SK-N-SH treated with all-trans-retinoic acid at 6 μM for 48 hours (cell line): ENCODE results near the gene CLINT1.

ENCODE experiments used
- ATAC-seq: fragments of 200-7000 bp; cut with Tn5 transposase; 3 replicates; pipeline ENCODE4 v1.9.1; 2020; ENCODE audit warnings: mild to moderate bottlenecking, moderate library complexity
- CREB5 ChIP-seq: fragments of 250-450 bp; sonication (Bioruptor Pico); IDR thresholded peaks from 2 replicates; pipeline ENCODE4 v1.5.1; 2020; ENCODE audit warnings: low read depth, mild to moderate bottlenecking, moderate library complexity
- CSDC2 ChIP-seq: fragments of 250-450 bp; sonication (Bioruptor Pico); IDR thresholded peaks from 2 replicates; pipeline ENCODE4 v1.5.0; 2020; ENCODE audit warnings: mild to moderate bottlenecking, moderate library complexity
- CSRNP3 ChIP-seq: fragments of 250-450 bp; sonication (Bioruptor Pico); IDR thresholded peaks from 2 replicates; pipeline ENCODE4 v1.5.1; 2021; ENCODE audit warnings: mild to moderate bottlenecking, moderate library complexity
- ESRRG ChIP-seq: fragments of 250-450 bp; sonication (Bioruptor Pico); IDR thresholded peaks from 2 replicates; pipeline ENCODE4 v1.6.1; 2021; ENCODE audit warnings: mild to moderate bottlenecking
- GLIS3 ChIP-seq: fragments of 250-450 bp; sonication (Bioruptor Pico); IDR thresholded peaks from 2 replicates; pipeline ENCODE4 v1.5.0; 2020; ENCODE audit warnings: mild to moderate bottlenecking, moderate library complexity
- ISL1 ChIP-seq: fragments of 250-450 bp; sonication (Bioruptor Pico); IDR thresholded peaks from 2 replicates; pipeline ENCODE4 v2.1.2; 2022; ENCODE audit warnings: mild to moderate bottlenecking, moderate library complexity
- OSR1 ChIP-seq: fragments of 250-450 bp; sonication (Bioruptor Pico); IDR thresholded peaks from 2 replicates; pipeline ENCODE4 v1.8.0; 2022; ENCODE audit warnings: moderate library complexity, mild to moderate bottlenecking, inconsistent platforms
- PATZ1 ChIP-seq: fragments of 250-450 bp; sonication (Bioruptor Pico); IDR thresholded peaks from 2 replicates; pipeline ENCODE4 v1.8.0; 2020; ENCODE audit warnings: mild to moderate bottlenecking, moderate library complexity, borderline replicate concordance
- PPARA ChIP-seq: fragments of 250-450 bp; sonication (Bioruptor Pico); IDR thresholded peaks from 2 replicates; pipeline ENCODE4 v1.5.0; 2020; ENCODE audit warnings: mild to moderate bottlenecking, borderline replicate concordance
- RARB ChIP-seq: fragments of 250-450 bp; sonication (Bioruptor Pico); IDR thresholded peaks from 2 replicates; pipeline ENCODE4 v1.8.0; 2021; ENCODE audit warnings: mild to moderate bottlenecking, moderate library complexity
- SNAI2 ChIP-seq: fragments of 250-450 bp; sonication (Bioruptor Pico); IDR thresholded peaks from 2 replicates; pipeline ENCODE4 v1.5.0; 2020; ENCODE audit warnings: mild to moderate bottlenecking, moderate library complexity
- TCF4 ChIP-seq: fragments of 250-450 bp; sonication (Bioruptor Pico); IDR thresholded peaks from 2 replicates; pipeline ENCODE4 v1.8.0; 2021; ENCODE audit warnings: mild to moderate bottlenecking, moderate library complexity, borderline replicate concordance
- TOX ChIP-seq: fragments of 250-450 bp; sonication (Bioruptor Pico); IDR thresholded peaks from 2 replicates; pipeline ENCODE4 v1.8.0; 2021; ENCODE audit warnings: mild to moderate bottlenecking, moderate library complexity, borderline replicate concordance
- TSHZ2 ChIP-seq: fragments of 250-450 bp; sonication (Bioruptor Pico); IDR thresholded peaks from 2 replicates; pipeline ENCODE4 v1.5.0; 2020; ENCODE audit warnings: mild to moderate bottlenecking, moderate library complexity
- ZC3H10 ChIP-seq: fragments of 250-450 bp; sonication (Bioruptor Pico); IDR thresholded peaks from 2 replicates; pipeline ENCODE4 v1.5.1; 2021; ENCODE audit warnings: mild to moderate bottlenecking, moderate library complexity
- ZFP3 ChIP-seq: fragments of 250-450 bp; sonication (Bioruptor Pico); IDR thresholded peaks from 2 replicates; pipeline ENCODE4 v1.5.0; 2020; ENCODE audit warnings: mild to moderate bottlenecking, moderate library complexity
- ZNF565 ChIP-seq: fragments of 450-650 bp; formaldehyde crosslinking; conservative IDR thresholded peaks from 2 replicates; pipeline ENCODE4 v1.5.0; 2020; ENCODE audit warnings: low read depth, mild to moderate bottlenecking, moderate library complexity
- ZNF70 ChIP-seq: fragments of 450-650 bp; formaldehyde crosslinking; IDR thresholded peaks from 2 replicates; pipeline ENCODE4 v1.5.0; 2020; ENCODE audit warnings: mild to moderate bottlenecking, moderate library complexity
- ZNF8 ChIP-seq: fragments of 450-650 bp; formaldehyde crosslinking; IDR thresholded peaks from 2 replicates; pipeline ENCODE4 v1.5.0; 2020; ENCODE audit warnings: mild to moderate bottlenecking, moderate library complexity

CLINT1 gene

DNA sequence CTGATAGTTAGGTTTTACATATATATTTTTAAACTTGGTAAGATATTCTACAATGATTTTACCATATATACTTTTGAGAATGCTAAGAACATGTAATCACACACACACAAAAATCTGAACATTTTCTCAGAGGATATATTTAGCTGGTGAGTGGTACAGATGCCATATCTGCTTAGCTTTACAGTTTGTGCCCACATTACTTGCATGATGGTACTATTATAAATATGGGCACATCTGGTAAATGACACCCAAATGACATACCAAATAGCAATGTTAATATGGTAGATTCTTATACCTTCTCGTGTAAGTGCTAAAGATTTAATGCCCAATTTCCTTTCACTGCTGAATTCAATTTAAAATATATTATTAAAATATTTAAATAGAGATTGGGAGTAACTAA is 58.8 kb downstream of the CLINT1 start (continued):
- TF ChIP-seq ISL1 (CRISPR knock-in tag), result no peak

DNA sequence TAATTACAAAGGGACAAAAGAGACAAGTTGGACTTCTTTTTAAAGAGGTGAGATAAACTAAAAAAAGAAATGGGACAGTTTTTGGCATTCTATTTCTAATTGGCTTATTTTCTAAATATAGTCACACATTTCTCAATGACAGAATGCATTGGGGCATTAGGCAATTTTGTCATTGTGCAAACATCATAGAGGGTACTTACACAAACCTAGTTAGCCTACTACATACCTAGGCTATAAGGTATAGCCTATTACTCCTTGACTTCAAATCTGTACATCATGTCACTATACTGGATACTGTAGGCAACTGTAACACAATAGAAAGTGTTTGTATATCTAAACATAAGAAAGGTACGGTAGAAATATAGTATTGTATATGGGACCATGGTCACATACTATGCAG is 59.4 kb downstream of the CLINT1 start:
- TF ChIP-seq ZNF8 (CRISPR knock-in tag) (no peak), PPARA (CRISPR knock-in tag) (no peak), ESRRG (CRISPR knock-in tag) (no peak), ZFP3 (CRISPR knock-in tag) (no peak), OSR1 (no peak), SNAI2 (CRISPR knock-in tag) (no peak), CSRNP3 (CRISPR knock-in tag) (no peak), GLIS3 (CRISPR knock-in tag) (no peak), RARB (CRISPR knock-in tag) (no peak), CSDC2 (CRISPR knock-in tag) (no peak), ZNF70 (CRISPR knock-in tag) (no peak), ISL1 (CRISPR knock-in tag) (no peak)
- ATAC-seq, result no peak

DNA sequence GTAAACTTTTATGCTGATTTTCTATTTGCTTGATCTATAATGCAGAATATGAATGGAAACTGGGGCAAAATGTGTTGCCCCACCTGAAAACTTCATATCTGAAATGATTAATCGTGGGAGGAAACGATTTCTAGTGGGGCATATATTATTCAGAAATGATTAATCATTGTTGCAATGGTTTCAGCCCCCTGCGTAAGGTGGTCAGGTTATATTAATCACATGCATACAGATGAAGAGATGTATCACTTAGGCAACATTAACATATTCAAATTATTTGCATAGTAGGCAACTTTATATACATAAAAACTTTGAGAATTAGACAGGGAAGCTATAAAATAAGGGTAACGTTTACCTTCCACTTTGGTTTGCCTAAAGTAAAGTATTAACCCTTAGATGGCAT is 65.6 kb downstream of the CLINT1 start:
- TF ChIP-seq SNAI2 (CRISPR knock-in tag), result no peak
- TF ChIP-seq, all 23 proteins: peak for 0
- ATAC-seq, result no peak

GRCh38 chr5:157785801-157786200 is 73.1 kb downstream of the CLINT1 start:
- TF ChIP-seq OSR1 (no peak), TCF4 (CRISPR knock-in tag) (no peak), GLIS3 (CRISPR knock-in tag) (no peak), TSHZ2 (CRISPR knock-in tag) (no peak), PATZ1 (CRISPR knock-in tag) (no peak), ZNF565 (CRISPR knock-in tag) (no peak), ZNF8 (CRISPR knock-in tag) (no peak), RARB (CRISPR knock-in tag) (no peak), ZC3H10 (CRISPR knock-in tag) (no peak)
- ATAC-seq, result no peak

DNA sequence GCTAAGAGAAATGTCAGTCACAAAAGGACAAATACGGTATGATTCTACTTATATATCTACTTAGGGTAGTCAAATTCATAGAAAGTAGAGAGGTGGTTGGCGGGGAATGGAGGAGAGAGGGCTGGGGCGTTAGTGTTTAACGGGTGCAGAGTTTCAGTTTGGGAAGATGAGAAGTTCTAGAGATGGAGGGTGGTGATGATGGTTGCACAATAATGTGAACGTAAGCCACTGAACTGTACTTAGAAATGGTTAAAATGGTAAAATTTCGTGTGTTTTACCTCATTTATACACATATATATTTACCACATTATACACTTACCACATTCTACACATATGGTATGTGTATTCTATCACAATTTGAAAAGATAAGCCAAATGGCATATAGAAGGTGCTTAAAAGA is 79.7 kb downstream of the CLINT1 start:
- TF ChIP-seq CSRNP3 (CRISPR knock-in tag) (no peak), CREB5 (CRISPR knock-in tag) (no peak), TOX (CRISPR knock-in tag) (no peak), GLIS3 (CRISPR knock-in tag) (no peak)
- no peak for ATAC-seq
